ENCODE data around the gene SOX5. TPM values are rescaled to one million over a fixed set of nuclear protein-coding genes. Genes with fewer than 3 reads are reported as not detected.

The SOX5 gene
- total RNA-seq, 1 donor from 2014 or later = 0.17 TPM

DNA sequence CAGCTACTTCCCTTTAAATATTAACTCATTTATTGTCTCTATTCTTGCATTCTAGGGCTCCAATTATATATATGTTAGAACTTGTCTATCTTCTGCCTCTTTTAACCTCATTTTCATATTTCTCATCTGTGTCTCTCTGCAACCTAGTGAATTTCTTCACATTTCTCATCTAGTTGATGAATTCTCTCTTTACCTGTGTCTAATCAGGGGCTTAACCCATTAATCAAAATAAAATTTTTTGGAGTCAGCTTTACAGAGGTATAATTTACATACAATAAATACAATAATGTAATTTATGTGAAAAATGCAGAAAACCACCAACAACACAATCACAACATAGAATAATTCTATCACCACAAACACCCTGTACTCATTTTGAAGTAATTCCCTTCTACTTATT lies 255.2 kb downstream of the SOX5 start:
- TF ChIP-seq, protein P1, sequence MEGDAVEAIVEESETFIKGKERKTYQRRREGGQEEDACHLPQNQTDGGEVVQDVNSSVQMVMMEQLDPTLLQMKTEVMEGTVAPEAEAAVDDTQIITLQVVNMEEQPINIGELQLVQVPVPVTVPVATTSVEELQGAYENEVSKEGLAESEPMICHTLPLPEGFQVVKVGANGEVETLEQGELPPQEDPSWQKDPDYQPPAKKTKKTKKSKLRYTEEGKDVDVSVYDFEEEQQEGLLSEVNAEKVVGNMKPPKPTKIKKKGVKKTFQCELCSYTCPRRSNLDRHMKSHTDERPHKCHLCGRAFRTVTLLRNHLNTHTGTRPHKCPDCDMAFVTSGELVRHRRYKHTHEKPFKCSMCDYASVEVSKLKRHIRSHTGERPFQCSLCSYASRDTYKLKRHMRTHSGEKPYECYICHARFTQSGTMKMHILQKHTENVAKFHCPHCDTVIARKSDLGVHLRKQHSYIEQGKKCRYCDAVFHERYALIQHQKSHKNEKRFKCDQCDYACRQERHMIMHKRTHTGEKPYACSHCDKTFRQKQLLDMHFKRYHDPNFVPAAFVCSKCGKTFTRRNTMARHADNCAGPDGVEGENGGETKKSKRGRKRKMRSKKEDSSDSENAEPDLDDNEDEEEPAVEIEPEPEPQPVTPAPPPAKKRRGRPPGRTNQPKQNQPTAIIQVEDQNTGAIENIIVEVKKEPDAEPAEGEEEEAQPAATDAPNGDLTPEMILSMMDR (conservative IDR thresholded peaks at IDR 0.05; ENCODE audit: low read depth, low read length) = no peak
- DNase-seq (ENCODE audit: low read depth) = no peak
- no peak overlapping the region for H3K4me3 ChIP-seq (ENCODE audit: low read depth, low read length)

DNA sequence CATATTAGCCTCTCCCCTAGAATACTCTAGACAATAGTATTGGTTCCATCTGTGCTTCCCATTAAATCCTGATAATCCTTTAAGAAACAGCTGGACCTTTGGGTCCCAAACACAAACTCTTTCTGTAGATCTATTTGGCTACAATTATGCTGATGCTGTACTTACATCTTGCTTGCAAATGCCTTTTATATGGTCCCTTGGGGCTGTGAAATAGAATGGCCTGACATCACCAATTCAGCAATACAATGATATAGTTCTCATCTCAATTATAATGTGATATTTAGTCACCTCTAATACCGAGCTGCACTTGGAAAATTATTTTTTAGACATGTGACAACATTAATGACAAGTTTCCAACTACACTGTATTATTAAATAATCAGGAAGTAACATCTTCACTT lies 261.5 kb downstream of the SOX5 start:
- TF ChIP-seq, protein P1 (conservative IDR thresholded peaks at IDR 0.05; ENCODE audit: low read depth, low read length) = no peak
- H3K4me3 ChIP-seq (ENCODE audit: low read depth, low read length) = no peak overlapping the region
- DNase-seq (ENCODE audit: low read depth) = no peak

DNA sequence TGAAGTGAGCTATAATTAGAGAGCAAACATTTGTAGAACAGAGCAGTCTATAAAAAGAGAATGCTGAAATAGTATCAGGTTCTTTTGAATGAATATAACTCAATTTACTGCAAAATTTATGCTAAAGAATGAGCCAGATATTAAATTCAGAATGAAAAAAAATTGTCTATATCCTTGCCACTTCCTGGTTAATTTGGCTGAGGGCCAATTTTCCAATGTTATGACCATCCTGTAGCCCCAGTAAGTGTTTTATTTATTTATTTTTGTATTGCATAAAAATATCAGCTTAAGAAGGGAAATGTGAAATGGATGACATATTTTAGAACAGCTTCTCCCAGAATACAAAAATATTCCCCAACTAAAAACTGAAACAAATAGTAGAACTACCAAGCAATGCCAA lies 263.4 kb downstream of the SOX5 start:
- H3K4me3 ChIP-seq (ENCODE audit: low read depth, low read length) = no peak overlapping the region
- TF ChIP-seq, protein P1 (conservative IDR thresholded peaks at IDR 0.05; ENCODE audit: low read depth, low read length) = no peak
- DNase-seq (ENCODE audit: low read depth) = no peak

DNA sequence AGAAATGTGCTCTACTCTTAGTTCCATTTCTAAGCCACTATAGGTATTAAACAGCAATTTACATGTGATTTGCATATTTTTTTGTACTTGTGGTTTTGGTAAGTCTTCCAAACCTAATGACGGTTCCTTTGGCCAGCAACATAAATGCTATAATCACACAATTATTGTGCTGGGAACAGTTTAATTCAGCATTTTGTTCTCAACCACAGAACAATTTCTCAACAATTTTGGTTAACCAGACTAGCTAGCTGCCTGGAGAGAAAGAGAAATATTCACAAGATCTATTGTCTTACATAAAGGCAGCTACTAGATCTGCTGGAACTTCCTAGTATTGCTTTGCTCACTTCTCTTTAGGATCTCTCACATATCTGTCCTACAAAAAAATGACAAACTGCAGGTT lies 265.3 kb downstream of the SOX5 start:
- TF ChIP-seq, protein P1 (conservative IDR thresholded peaks at IDR 0.05; ENCODE audit: low read depth, low read length) = no peak
- no peak for DNase-seq (ENCODE audit: low read depth)
- H3K4me3 ChIP-seq (ENCODE audit: low read depth, low read length) = no peak overlapping the region

DNA sequence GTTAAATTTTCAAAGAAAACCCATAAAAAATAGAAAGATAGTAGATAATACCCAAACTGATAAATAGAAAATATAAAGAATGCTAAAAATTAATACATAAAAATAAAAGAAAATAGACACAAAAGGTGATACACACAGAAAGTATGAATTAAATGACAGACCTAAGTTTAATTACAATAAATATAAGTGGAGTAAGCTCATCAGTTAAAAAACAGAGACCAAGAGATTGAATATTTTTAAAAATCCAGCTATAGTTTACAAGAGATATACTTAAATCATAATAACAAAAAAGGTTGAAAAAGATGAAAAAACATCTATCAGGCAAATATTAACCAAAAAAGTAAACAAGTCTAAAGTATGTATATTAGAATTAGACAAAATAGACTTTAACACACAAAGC lies 268.2 kb downstream of the SOX5 start:
- TF ChIP-seq, protein P1 (conservative IDR thresholded peaks at IDR 0.05; ENCODE audit: low read depth, low read length) = no peak
- no peak overlapping the region for H3K4me3 ChIP-seq (ENCODE audit: low read depth, low read length)
- no peak for DNase-seq (ENCODE audit: low read depth)

DNA sequence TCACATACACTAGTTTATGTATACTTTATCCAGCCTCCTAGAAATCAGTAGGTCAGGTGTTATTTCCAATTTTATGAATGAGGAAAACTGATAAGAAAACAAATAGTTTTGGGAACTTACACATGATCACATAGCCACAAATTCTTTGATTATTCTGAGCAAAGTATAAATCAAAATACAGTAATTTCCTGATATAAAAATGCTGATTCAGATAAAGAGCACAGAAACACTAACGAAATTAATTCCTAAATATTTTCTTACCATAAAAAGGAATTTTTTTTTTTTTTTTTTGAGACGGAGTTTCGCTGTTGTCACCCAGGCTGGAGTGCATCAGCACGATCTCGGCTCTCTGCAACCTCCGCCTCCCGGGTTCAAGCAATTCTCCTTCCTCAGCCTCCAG lies 275.4 kb downstream of the SOX5 start:
- no peak for DNase-seq (ENCODE audit: low read depth)
- TF ChIP-seq, protein P1 (conservative IDR thresholded peaks at IDR 0.05; ENCODE audit: low read depth, low read length) = no peak
- no peak overlapping the region for H3K4me3 ChIP-seq (ENCODE audit: low read depth, low read length)

DNA sequence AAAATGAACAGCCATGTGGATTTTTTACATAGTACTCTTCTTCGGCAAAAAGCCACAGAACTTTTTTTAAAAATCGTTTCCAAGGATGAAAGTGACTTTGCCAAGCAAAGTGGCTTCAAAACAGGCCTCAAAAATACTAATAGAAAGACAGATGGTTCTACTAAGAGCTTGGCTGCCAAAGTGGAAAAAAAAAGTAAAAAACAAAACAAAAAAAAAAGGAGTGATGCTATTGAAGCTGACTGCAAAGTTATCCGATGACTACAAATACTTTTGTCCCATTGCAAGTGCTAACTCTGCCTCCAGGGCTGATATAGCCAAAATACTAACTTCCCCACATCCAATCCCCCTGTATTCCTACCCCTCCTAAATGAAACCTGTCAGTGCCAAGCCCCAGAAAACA lies 277.6 kb downstream of the SOX5 start:
- TF ChIP-seq, protein P1 (conservative IDR thresholded peaks at IDR 0.05; ENCODE audit: low read depth, low read length) = no peak
- no peak for DNase-seq (ENCODE audit: low read depth)
- no peak overlapping the region for H3K4me3 ChIP-seq (ENCODE audit: low read depth, low read length)
